ENCODE results near the gene NCF1.
A peak's percentile ranks its signal among the peaks of the same experiment; 100 is the strongest.
"Not testable (repeated sequence)": the region's sequence is repeated elsewhere in the genome, so short reads cannot be mapped to it uniquely, and the experiment has no call there.

Gene NCF1

DNA sequence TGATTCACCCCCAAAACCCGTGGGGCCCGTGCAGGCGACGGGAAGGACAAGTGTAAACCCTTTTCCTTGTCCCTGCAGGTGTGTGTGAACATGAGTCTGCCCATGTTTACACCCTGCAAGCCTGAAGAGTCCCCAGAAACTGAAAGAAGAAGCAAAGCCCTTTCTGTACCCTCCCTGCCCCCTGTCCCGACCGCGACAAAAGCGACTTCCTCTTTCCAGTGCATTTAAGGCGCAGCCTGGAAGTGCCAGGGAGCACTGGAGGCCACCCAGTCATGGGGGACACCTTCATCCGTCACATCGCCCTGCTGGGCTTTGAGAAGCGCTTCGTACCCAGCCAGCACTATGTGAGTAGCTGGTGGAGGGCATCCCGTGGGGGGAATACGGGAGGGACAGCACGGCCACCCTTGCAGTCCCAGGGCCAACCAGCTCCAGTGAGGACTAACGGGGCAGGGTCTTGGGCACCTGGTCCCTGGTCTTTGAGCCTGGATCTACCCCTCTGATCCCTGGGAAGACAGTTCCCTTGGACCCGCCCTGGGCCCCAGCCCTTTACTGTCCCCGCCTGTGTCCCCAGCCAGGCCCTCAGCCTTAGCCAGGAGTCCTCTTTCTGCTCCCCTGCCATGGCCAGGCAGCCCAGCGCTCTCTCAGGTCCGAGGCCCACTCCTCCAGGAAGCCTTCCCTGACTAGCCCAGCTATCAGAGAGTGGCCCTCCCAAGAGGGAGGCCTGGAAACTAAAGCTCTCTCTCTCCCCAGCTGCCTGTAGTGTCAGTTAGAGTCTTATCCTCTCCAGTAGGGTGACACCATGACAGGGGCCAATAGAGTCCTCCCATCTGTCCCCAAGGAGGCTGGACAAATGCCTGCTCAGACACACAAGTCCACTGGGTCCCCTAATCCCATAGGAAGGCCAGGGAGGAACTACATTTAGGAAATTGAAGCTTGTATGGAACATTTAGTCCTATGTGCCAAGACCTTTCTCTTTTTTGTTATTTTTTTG is at the start of gene NCF1:
NCF1 (plus strand) TSS at position 252 of the 991 bp plus-strand sequence; CDS start at position 273, 21 bp downstream.
- 0 out of 3 replicates have a peak, but pooled peaks have one; percentile 29 for ATAC-seq (ENCODE audit: insufficient read depth, low read depth)
- H3K9ac ChIP-seq (ENCODE audit: low read depth, low read length); H3K4me3 ChIP-seq (ENCODE audit: low read depth in 1 of 2, low read length in 2 of 2); H3K4me1 ChIP-seq (ENCODE audit: insufficient read depth, low read length); H2AFZ ChIP-seq (ENCODE audit: low read depth, low read length); H4K20me1 ChIP-seq (ENCODE audit: insufficient read depth, low read length); DNase-seq; H3K27ac ChIP-seq (ENCODE audit: low read length); H3K36me3 ChIP-seq (ENCODE audit: insufficient read depth, low read length); H3K79me2 ChIP-seq (ENCODE audit: insufficient read depth, low read length); H3K27me3 ChIP-seq (ENCODE audit: insufficient read depth, low read length, poor library complexity); H3K9me3 ChIP-seq (ENCODE audit: insufficient read depth, low read length, severe bottlenecking); H3K4me2 ChIP-seq (ENCODE audit: insufficient read depth, low read length): not testable (repeated sequence)

DNA sequence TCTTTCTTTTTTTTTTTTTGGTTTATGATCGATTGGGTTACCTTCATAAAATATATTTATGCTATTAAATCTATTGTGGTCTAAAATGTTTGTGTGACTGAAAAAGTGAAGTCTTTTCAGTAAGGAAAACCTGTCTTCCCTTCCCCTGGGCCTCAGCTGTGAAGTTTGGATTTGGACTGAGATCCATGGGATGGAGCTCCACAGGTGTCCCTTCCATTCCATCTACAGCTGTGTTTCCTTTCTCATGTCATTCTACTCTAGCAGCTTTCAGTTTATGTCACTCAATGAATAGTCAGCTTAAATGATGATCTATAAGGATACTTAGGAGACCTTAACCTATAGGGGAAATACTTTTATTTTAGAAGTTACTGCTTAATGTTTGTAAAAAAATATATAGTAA is 48.0 kb upstream of the NCF1 start:
- Histone ChIP-seq H3K9ac (ENCODE audit: low read depth, low read length) (no peak overlapping the region), H3K4me3 (ENCODE audit: low read depth in 1 of 2, low read length in 2 of 2) (no peak overlapping the region), H3K4me2 (ENCODE audit: insufficient read depth, low read length) (no peak overlapping the region), H2AFZ (ENCODE audit: low read depth, low read length) (no peak overlapping the region), H3K9me3 (ENCODE audit: insufficient read depth, low read length, severe bottlenecking) (no peaks in the 10 kb centered on the region), H4K20me1 (ENCODE audit: insufficient read depth, low read length) (0 out of 2 replicates have a peak, but pooled peaks cover 2% of the 10 kb centered on the region), H3K27me3 (ENCODE audit: insufficient read depth, low read length, poor library complexity) (no peaks in the 10 kb centered on the region), H3K79me2 (ENCODE audit: insufficient read depth, low read length) (peaks cover 3% of the 10 kb centered on the region; the same call in 1 of the 2 replicates), H3K36me3 (ENCODE audit: insufficient read depth, low read length) (peaks cover 53% of the 10 kb centered on the region), H3K27ac (ENCODE audit: low read length) (no peak overlapping the region), H3K4me1 (ENCODE audit: insufficient read depth, low read length) (no peaks in the 10 kb centered on the region)
- TF ChIP-seq, protein P1, sequence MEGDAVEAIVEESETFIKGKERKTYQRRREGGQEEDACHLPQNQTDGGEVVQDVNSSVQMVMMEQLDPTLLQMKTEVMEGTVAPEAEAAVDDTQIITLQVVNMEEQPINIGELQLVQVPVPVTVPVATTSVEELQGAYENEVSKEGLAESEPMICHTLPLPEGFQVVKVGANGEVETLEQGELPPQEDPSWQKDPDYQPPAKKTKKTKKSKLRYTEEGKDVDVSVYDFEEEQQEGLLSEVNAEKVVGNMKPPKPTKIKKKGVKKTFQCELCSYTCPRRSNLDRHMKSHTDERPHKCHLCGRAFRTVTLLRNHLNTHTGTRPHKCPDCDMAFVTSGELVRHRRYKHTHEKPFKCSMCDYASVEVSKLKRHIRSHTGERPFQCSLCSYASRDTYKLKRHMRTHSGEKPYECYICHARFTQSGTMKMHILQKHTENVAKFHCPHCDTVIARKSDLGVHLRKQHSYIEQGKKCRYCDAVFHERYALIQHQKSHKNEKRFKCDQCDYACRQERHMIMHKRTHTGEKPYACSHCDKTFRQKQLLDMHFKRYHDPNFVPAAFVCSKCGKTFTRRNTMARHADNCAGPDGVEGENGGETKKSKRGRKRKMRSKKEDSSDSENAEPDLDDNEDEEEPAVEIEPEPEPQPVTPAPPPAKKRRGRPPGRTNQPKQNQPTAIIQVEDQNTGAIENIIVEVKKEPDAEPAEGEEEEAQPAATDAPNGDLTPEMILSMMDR (IDR thresholded peaks at IDR 0.05; ENCODE audit: borderline replicate concordance, extremely low read depth, low read length, poor library complexity, severe bottlenecking), result no peak
- no peak for TF ChIP-seq EZH2 (IDR thresholded peaks at IDR 0.05; ENCODE audit: borderline replicate concordance, low read depth, low read length, severe bottlenecking)
- ATAC-seq (ENCODE audit: insufficient read depth, low read depth) (no peak), DNase-seq (no peak)

DNA sequence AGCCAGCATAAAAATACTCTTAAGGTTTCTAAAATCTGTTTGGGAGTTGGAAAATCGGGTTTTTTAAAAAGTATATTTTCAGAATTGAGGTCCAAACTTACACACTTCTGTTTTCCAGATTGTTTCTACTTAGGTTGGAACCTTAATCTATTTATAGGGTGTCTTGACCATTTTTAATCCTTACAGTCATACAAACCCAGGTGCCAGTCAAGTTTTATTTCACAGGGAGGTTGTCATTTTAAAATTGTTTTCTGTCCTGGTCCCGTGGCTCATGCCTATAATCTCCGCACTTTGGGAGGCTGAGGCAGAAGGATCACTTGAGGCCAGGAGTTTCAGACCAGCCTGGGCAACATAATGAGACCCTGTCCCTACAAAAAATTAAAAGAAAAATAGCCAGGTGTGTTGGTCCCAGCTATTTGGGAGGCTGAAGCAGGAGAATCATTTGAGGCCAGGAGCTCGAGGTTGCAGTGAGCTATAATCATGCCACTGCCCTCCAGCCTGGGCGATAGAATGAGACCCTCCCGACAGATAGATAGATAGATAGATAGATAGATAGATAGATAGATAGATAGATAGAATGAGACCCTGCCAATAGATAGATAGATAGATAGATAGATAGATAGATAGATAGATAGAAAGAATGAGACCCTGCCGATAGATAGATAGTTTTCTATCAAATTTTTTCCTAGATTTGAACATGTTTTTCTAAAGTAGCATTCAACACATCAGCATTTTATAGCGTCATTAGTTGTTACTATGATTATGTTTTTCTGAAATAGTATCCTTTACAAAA is 47.3 kb upstream of the NCF1 start:
- ATAC-seq (ENCODE audit: insufficient read depth, low read depth) (no peak), DNase-seq (no peak)
- Histone ChIP-seq H3K27me3 (ENCODE audit: insufficient read depth, low read length, poor library complexity) (no peaks in the 10 kb centered on the region), H3K79me2 (ENCODE audit: insufficient read depth, low read length) (peaks cover 3% of the 10 kb centered on the region; the same call in 1 of the 2 replicates), H4K20me1 (ENCODE audit: insufficient read depth, low read length) (0 out of 2 replicates have a peak, but pooled peaks cover 2% of the 10 kb centered on the region), H3K4me2 (ENCODE audit: insufficient read depth, low read length) (no peak overlapping the region), H3K9me3 (ENCODE audit: insufficient read depth, low read length, severe bottlenecking) (no peaks in the 10 kb centered on the region), H3K9ac (ENCODE audit: low read depth, low read length) (no peak overlapping the region), H2AFZ (ENCODE audit: low read depth, low read length) (no peak overlapping the region), H3K4me3 (ENCODE audit: low read depth in 1 of 2, low read length in 2 of 2) (no peak overlapping the region), H3K27ac (ENCODE audit: low read length) (no peak overlapping the region), H3K36me3 (ENCODE audit: insufficient read depth, low read length) (peaks cover 48% of the 10 kb centered on the region), H3K4me1 (ENCODE audit: insufficient read depth, low read length) (no peaks in the 10 kb centered on the region)
- TF ChIP-seq, protein P1 (IDR thresholded peaks at IDR 0.05; ENCODE audit: borderline replicate concordance, extremely low read depth, low read length, poor library complexity, severe bottlenecking), result no peak
- no peak for TF ChIP-seq EZH2 (IDR thresholded peaks at IDR 0.05; ENCODE audit: borderline replicate concordance, low read depth, low read length, severe bottlenecking)

DNA sequence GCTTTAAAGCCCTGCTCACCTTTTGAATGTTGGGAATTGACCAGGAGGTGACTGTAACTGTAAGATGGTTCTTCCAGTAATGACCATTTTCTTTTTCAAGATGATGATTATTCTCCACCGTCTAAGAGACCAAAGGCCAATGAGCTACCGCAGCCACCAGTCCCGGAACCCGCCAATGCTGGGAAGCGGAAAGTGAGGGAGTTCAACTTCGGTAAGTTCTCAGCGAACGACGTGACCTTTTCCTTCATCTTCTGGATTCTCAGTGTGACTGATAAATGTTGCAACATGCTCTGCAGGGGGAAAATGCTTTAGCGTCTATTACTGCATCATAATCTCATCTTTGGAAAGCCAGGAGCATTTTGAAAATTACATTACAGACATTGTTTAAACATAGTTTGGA is 45.1 kb upstream of the NCF1 start:
- H3K4me2 ChIP-seq (ENCODE audit: insufficient read depth, low read length); H3K4me1 ChIP-seq (ENCODE audit: insufficient read depth, low read length): not testable (repeated sequence)

DNA sequence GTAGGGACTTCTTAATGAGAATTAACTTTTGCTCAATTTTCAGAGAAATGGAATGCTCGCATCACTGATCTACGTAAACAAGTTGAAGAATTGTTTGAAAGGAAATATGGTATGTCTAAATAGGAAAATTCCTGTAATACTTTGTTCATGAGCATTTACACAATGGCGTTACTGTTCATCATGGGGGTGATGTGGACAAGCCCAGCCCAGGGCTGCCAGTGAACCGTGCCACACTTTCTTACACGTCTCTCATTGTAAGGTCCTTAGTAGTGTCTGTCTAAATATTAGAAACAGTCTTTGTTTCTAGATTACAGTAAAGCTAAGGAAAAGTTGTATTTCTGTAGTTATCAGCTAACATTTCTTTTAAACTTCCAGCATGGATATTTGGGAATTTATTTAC is 43.6 kb upstream of the NCF1 start:
- H3K4me2 ChIP-seq (ENCODE audit: insufficient read depth, low read length); H3K79me2 ChIP-seq (ENCODE audit: insufficient read depth, low read length); H3K27ac ChIP-seq (ENCODE audit: low read length); H4K20me1 ChIP-seq (ENCODE audit: insufficient read depth, low read length); H3K4me3 ChIP-seq (ENCODE audit: low read depth in 1 of 2, low read length in 2 of 2); H3K9ac ChIP-seq (ENCODE audit: low read depth, low read length); ATAC-seq (ENCODE audit: insufficient read depth, low read depth); H3K27me3 ChIP-seq (ENCODE audit: insufficient read depth, low read length, poor library complexity); DNase-seq; H2AFZ ChIP-seq (ENCODE audit: low read depth, low read length); H3K4me1 ChIP-seq (ENCODE audit: insufficient read depth, low read length); H3K9me3 ChIP-seq (ENCODE audit: insufficient read depth, low read length, severe bottlenecking): not testable (repeated sequence)
- peaks cover 22% of the 10 kb centered on the region for H3K36me3 ChIP-seq (ENCODE audit: insufficient read depth, low read length)

More for the DNA sequence above, 45.1 kb upstream of the NCF1 start:
- peaks cover 31% of the 10 kb centered on the region for H3K36me3 ChIP-seq (ENCODE audit: insufficient read depth, low read length)
- not testable (repeated sequence) for ATAC-seq (ENCODE audit: insufficient read depth, low read depth); H3K4me3 ChIP-seq (ENCODE audit: low read depth in 1 of 2, low read length in 2 of 2); H2AFZ ChIP-seq (ENCODE audit: low read depth, low read length); DNase-seq; H3K79me2 ChIP-seq (ENCODE audit: insufficient read depth, low read length); H4K20me1 ChIP-seq (ENCODE audit: insufficient read depth, low read length); H3K27ac ChIP-seq (ENCODE audit: low read length); H3K9me3 ChIP-seq (ENCODE audit: insufficient read depth, low read length, severe bottlenecking); H3K9ac ChIP-seq (ENCODE audit: low read depth, low read length); H3K27me3 ChIP-seq (ENCODE audit: insufficient read depth, low read length, poor library complexity)

Data from DND-41 (cell line).